Stimulated activated CD4-positive, alpha-beta T cell treated with anti-CD3 and anti-CD28 coated beads, Interleukin-15, amount 100 ng/mL, for 48 hours (primary cell): Measurements from ENCODE around the gene MPP4.

Experiments used
- DNase-seq, 2 donors: peaks; one replicate each; pipeline ENCODE4 v3.0.0-alpha.2; 2020; ENCODE audit warnings: low read depth in 2 of 2

MPP4 gene

GRCh38 chr2:201698588-201699226, at the start of gene MPP4:
Gene MPP4 (minus strand): TSS chr2:201698644. CDS start chr2:201693954, 4,690 bp downstream.
- no peak for DNase-seq

GRCh38 chr2:201746551-201746950, 48.1 kb upstream of the MPP4 start:
- no peak for DNase-seq

GRCh38 chr2:201735486-201735885, 37.0 kb upstream of the MPP4 start:
- DNase-seq = no peak

GRCh38 chr2:201734111-201734510, 35.7 kb upstream of the MPP4 start:
- DNase-seq = no peak

GRCh38 chr2:201733544-201733943, 35.1 kb upstream of the MPP4 start:
- DNase-seq = no peak

GRCh38 chr2:201730651-201731285, 32.3 kb upstream of the MPP4 start:
- DNase-seq = no peak

GRCh38 chr2:201715459-201715858, 17.0 kb upstream of the MPP4 start:
- no peak for DNase-seq

- DNase-seq = no peak
These were observed 14.3 kb upstream of the MPP4 start for GRCh38 chr2:201712726-201713125.

- no peak for DNase-seq
These were observed 11.3 kb upstream of the MPP4 start for GRCh38 chr2:201709747-201710146.

GRCh38 chr2:201709049-201709448, 10.6 kb upstream of the MPP4 start:
- no peak for DNase-seq

GRCh38 chr2:201707753-201708152, 9.3 kb upstream of the MPP4 start:
- no peak for DNase-seq

GRCh38 chr2:201707142-201707541, 8.7 kb upstream of the MPP4 start:
- no peak for DNase-seq

- DNase-seq = no peak
These were observed 6.1 kb upstream of the MPP4 start for GRCh38 chr2:201704536-201704935.

- DNase-seq = no peak
These were observed 3.2 kb upstream of the MPP4 start for GRCh38 chr2:201701646-201702045.

GRCh38 chr2:201699416-201699815, 972 bp upstream of the MPP4 start:
- no peak for DNase-seq

GRCh38 chr2:201697899-201698298, 545 bp downstream of the MPP4 start:
- DNase-seq = no peak

GRCh38 chr2:201696151-201696659, 2.2 kb downstream of the MPP4 start:
- DNase-seq = no peak

GRCh38 chr2:201685156-201685555, 13.3 kb downstream of the MPP4 start:
- DNase-seq = no peak

GRCh38 chr2:201680743-201681142, 17.7 kb downstream of the MPP4 start:
- DNase-seq = peak in 1 of 2 donors; percentile 4

- no peak for DNase-seq
These were observed 20.0 kb downstream of the MPP4 start for GRCh38 chr2:201678401-201678800.

GRCh38 chr2:201675454-201675853, 23.0 kb downstream of the MPP4 start:
- no peak for DNase-seq

- DNase-seq = no peak
These were observed 23.6 kb downstream of the MPP4 start for GRCh38 chr2:201674794-201675193.

GRCh38 chr2:201674298-201674697, 24.1 kb downstream of the MPP4 start:
- no peak for DNase-seq
